ENCODE data around the gene GAS2L2.

DNA sequence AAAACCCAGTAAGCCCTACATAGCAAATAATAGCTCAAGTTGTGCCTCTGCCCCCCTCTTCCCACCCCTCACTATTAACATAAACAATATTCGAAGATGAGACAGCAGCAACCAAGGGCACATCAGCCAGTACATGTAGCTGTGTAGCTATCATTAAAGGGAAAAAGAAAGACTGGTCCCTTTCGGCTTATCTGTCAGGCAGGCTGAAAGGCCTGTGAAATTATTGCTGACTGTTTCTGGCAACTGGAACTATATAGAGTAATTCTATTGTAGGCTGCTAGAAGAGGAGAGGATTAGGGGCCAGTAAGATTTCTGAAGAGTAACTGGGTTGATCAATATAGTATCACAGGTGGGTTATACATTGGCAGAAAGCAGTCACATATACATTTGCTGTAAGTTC lies 58.1 kb downstream of the GAS2L2 start:
- TF ChIP-seq, protein P1, sequence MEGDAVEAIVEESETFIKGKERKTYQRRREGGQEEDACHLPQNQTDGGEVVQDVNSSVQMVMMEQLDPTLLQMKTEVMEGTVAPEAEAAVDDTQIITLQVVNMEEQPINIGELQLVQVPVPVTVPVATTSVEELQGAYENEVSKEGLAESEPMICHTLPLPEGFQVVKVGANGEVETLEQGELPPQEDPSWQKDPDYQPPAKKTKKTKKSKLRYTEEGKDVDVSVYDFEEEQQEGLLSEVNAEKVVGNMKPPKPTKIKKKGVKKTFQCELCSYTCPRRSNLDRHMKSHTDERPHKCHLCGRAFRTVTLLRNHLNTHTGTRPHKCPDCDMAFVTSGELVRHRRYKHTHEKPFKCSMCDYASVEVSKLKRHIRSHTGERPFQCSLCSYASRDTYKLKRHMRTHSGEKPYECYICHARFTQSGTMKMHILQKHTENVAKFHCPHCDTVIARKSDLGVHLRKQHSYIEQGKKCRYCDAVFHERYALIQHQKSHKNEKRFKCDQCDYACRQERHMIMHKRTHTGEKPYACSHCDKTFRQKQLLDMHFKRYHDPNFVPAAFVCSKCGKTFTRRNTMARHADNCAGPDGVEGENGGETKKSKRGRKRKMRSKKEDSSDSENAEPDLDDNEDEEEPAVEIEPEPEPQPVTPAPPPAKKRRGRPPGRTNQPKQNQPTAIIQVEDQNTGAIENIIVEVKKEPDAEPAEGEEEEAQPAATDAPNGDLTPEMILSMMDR (conservative IDR thresholded peaks at IDR 0.05): no peak
- no peak for TF ChIP-seq EZH2 (IDR thresholded peaks at IDR 0.05; ENCODE audit: low read depth)

All from PC-9 (cell line).